Large intestine (tissue), 3 donors: Measurements from ENCODE around the gene GNL2. TPM values are rescaled to one million over a fixed set of nuclear protein-coding genes. Genes with fewer than 3 reads are reported as not detected.

Source experiments
- DNase-seq, 2 donors: peaks; one replicate each; pipeline versions ENCODE4 v3.0.0 to v3.0.0-alpha.2; 2013
- H3K27ac ChIP-seq: one replicate; pipeline ENCODE4 v1.5.1; 2013; ENCODE audit warnings: low read length
- H3K27me3 ChIP-seq: 2 replicates; pipeline ENCODE4 v1.6.1; 2013; ENCODE audit warnings: low read length; ENCODE audit not compliant: control insufficient read depth, insufficient read depth
- H3K36me3 ChIP-seq: 2 replicates; pipeline ENCODE4 v1.6.1; 2013; ENCODE audit warnings: low read length; ENCODE audit not compliant: control insufficient read depth, insufficient read depth
- H3K4me1 ChIP-seq: one replicate; pipeline ENCODE4 v1.6.1; 2013; ENCODE audit warnings: low read length; ENCODE audit not compliant: control insufficient read depth, insufficient read depth
- H3K4me3 ChIP-seq: one replicate; pipeline ENCODE4 v1.5.1; 2013; ENCODE audit warnings: low read length
- H3K9me3 ChIP-seq: one replicate; pipeline ENCODE4 v1.6.1; 2013; ENCODE audit warnings: mild to moderate bottlenecking, low read depth, low read length, moderate library complexity; ENCODE audit not compliant: control insufficient read depth
- WGBS: methylation state at CpG from one replicate; pipeline ENCODE4 v1.1.5; 2013; ENCODE audit warnings: low lambda C conversion rate; ENCODE audit not compliant: insufficient coverage; 5-methylcytosine and 5-hydroxymethylcytosine counted together
- polyA plus RNA-seq: library from polyadenylated mRNA; unstranded; fragments of 120-200 nt; gene quantifications from one replicate; pipeline ENCODE4 v1.2.1, GENCODE V29; 2013

The GNL2 gene
- polyA plus RNA-seq, 1 donor, result 56.9 TPM

- H3K27me3 ChIP-seq, result peaks cover 34% of the 10 kb centered on the region
- WGBS, result no CpG with 5 or more reads among the region's 2 CpGs
- H3K27ac ChIP-seq, result no peak overlapping the region
- H3K36me3 ChIP-seq, result no peaks in the 10 kb centered on the region
- H3K4me3 ChIP-seq, result no peak overlapping the region
- no peaks in the 10 kb centered on the region for H3K4me1 ChIP-seq
- no peak for DNase-seq
- no peaks in the 10 kb centered on the region for H3K9me3 ChIP-seq
Measured at GRCh38 chr1:37609994-37610393, 14.3 kb upstream of the GNL2 start.

- Histone ChIP-seq H3K9me3 (no peaks in the 10 kb centered on the region), H3K4me1 (no peaks in the 10 kb centered on the region), H3K36me3 (no peaks in the 10 kb centered on the region), H3K27ac (no peak overlapping the region), H3K4me3 (no peak overlapping the region), H3K27me3 (peaks cover 29% of the 10 kb centered on the region)
- WGBS, result no CpG with 5 or more reads among the region's 2 CpGs
- no peak for DNase-seq
Measured at GRCh38 chr1:37609002-37609401, 13.3 kb upstream of the GNL2 start.

- DNase-seq, result no peak
- H3K4me1 ChIP-seq, result no peaks in the 10 kb centered on the region
- no peaks in the 10 kb centered on the region for H3K36me3 ChIP-seq
- H3K27ac ChIP-seq, result no peak overlapping the region
- no CpG with 5 or more reads among the region's 15 CpGs for WGBS
- no peaks in the 10 kb centered on the region for H3K9me3 ChIP-seq
- peaks cover 25% of the 10 kb centered on the region for H3K27me3 ChIP-seq
- no peak overlapping the region for H3K4me3 ChIP-seq
Measured at GRCh38 chr1:37606481-37607263, 10.9 kb upstream of the GNL2 start.

GRCh38 chr1:37605806-37606474, 10.2 kb upstream of the GNL2 start:
- Histone ChIP-seq H3K27ac (no peak overlapping the region), H3K9me3 (no peaks in the 10 kb centered on the region), H3K4me3 (no peak overlapping the region), H3K27me3 (peaks cover 21% of the 10 kb centered on the region), H3K36me3 (no peaks in the 10 kb centered on the region), H3K4me1 (no peaks in the 10 kb centered on the region)
- no CpG with 5 or more reads among the region's 9 CpGs for WGBS
- DNase-seq, result no peak

GRCh38 chr1:37605061-37605650, 9.4 kb upstream of the GNL2 start:
- Histone ChIP-seq H3K9me3 (no peaks in the 10 kb centered on the region), H3K4me1 (no peaks in the 10 kb centered on the region), H3K27me3 (peaks cover 21% of the 10 kb centered on the region), H3K27ac (no peak overlapping the region), H3K4me3 (no peak overlapping the region), H3K36me3 (no peaks in the 10 kb centered on the region)
- DNase-seq, result no peak
- 71% methylated on average over 1 of the region's 12 CpGs for WGBS

GRCh38 chr1:37602750-37603694, 7.3 kb upstream of the GNL2 start:
- no peaks in the 10 kb centered on the region for H3K9me3 ChIP-seq
- H3K27me3 ChIP-seq, result peaks cover 14% of the 10 kb centered on the region
- no peaks in the 10 kb centered on the region for H3K4me1 ChIP-seq
- no peaks in the 10 kb centered on the region for H3K36me3 ChIP-seq
- no CpG with 5 or more reads among the region's 8 CpGs for WGBS
- H3K4me3 ChIP-seq, result no peak overlapping the region
- DNase-seq, result no peak
- H3K27ac ChIP-seq, result no peak overlapping the region

- H3K36me3 ChIP-seq, result no peaks in the 10 kb centered on the region
- DNase-seq, result no peak
- H3K9me3 ChIP-seq, result no peaks in the 10 kb centered on the region
- no peaks in the 10 kb centered on the region for H3K4me1 ChIP-seq
- peaks cover 11% of the 10 kb centered on the region for H3K27me3 ChIP-seq
- H3K4me3 ChIP-seq, result no peak overlapping the region
- no peak overlapping the region for H3K27ac ChIP-seq
Measured at GRCh38 chr1:37601441-37601840, 5.7 kb upstream of the GNL2 start.

- Histone ChIP-seq H3K36me3 (no peaks in the 10 kb centered on the region), H3K27ac (no peak overlapping the region), H3K27me3 (peaks cover 7% of the 10 kb centered on the region), H3K9me3 (no peaks in the 10 kb centered on the region), H3K4me3 (no peak overlapping the region), H3K4me1 (no peaks in the 10 kb centered on the region)
- DNase-seq, result no peak
- no CpG with 5 or more reads among the region's 5 CpGs for WGBS
Measured at GRCh38 chr1:37599940-37600339, 4.2 kb upstream of the GNL2 start.

- DNase-seq, result no peak
- Histone ChIP-seq H3K27ac (no peak overlapping the region), H3K36me3 (peaks cover 17% of the 10 kb centered on the region), H3K4me1 (peaks cover 4% of the 10 kb centered on the region), H3K4me3 (peak overlapping the region; percentile 81), H3K27me3 (no peaks in the 10 kb centered on the region), H3K9me3 (no peaks in the 10 kb centered on the region)
- WGBS, result no CpG with 5 or more reads among the region's 3 CpGs
Measured at GRCh38 chr1:37596182-37596667, 488 bp upstream of the GNL2 start.

GRCh38 chr1:37593726-37594125, 2.0 kb downstream of the GNL2 start:
- no CpG with 5 or more reads among the region's 6 CpGs for WGBS
- no peak overlapping the region for H3K27ac ChIP-seq
- no peaks in the 10 kb centered on the region for H3K27me3 ChIP-seq
- no peak for DNase-seq
- no peaks in the 10 kb centered on the region for H3K9me3 ChIP-seq
- H3K36me3 ChIP-seq, result peaks cover 39% of the 10 kb centered on the region
- no peak overlapping the region for H3K4me3 ChIP-seq
- peaks cover 4% of the 10 kb centered on the region for H3K4me1 ChIP-seq
